ENCODE results near the gene TLE1. TPM values are rescaled to one million over a fixed set of nuclear protein-coding genes. Genes with fewer than 3 reads are reported as not detected.
A peak's percentile ranks its signal among the peaks of the same experiment; 100 is the strongest.

The TLE1 gene
- total RNA-seq, 1 donor from 2014 or later = 42.5 TPM

- peaks cover 12% of the 10 kb centered on the region for H3K4me1 Mint-ChIP-seq
Observed at GRCh38 chr9:81536242-81537025, 152.9 kb downstream of the TLE1 start.

GRCh38 chr9:81535542-81536241 is 153.7 kb downstream of the TLE1 start:
- H3K4me3 Mint-ChIP-seq = no peak overlapping the region
- TF ChIP-seq CTCF (conservative IDR thresholded peaks at IDR 0.05) = no peak
- DNase-seq (ENCODE audit: low read depth, low spot score) = no peak
- no peak overlapping the region for H3K27ac Mint-ChIP-seq (ENCODE audit: unreplicated experiment)
- H3K4me1 Mint-ChIP-seq = peaks cover 12% of the 10 kb centered on the region
- H3K27me3 Mint-ChIP-seq (ENCODE audit: low read depth) = peaks cover 40% of the 10 kb centered on the region
- no peaks in the 10 kb centered on the region for H3K9me3 Mint-ChIP-seq
- no peaks in the 10 kb centered on the region for H3K36me3 Mint-ChIP-seq (ENCODE audit: low read depth)

More at GRCh38 chr9:81536242-81537025, 152.9 kb downstream of the TLE1 start:
- H3K27me3 Mint-ChIP-seq (ENCODE audit: low read depth) = peaks cover 32% of the 10 kb centered on the region
- no peak for DNase-seq (ENCODE audit: low read depth, low spot score)
- no peaks in the 10 kb centered on the region for H3K36me3 Mint-ChIP-seq (ENCODE audit: low read depth)
- no peak overlapping the region for H3K27ac Mint-ChIP-seq (ENCODE audit: unreplicated experiment)
- no peak for TF ChIP-seq CTCF (conservative IDR thresholded peaks at IDR 0.05)
- no peak overlapping the region for H3K4me3 Mint-ChIP-seq
- no peaks in the 10 kb centered on the region for H3K9me3 Mint-ChIP-seq

GRCh38 chr9:81534138-81534875 is 155.0 kb downstream of the TLE1 start:
- Mint-ChIP-seq H3K4me1 (peaks cover 15% of the 10 kb centered on the region), H3K9me3 (no peaks in the 10 kb centered on the region), H3K36me3 (ENCODE audit: low read depth) (no peaks in the 10 kb centered on the region), H3K4me3 (no peak overlapping the region), H3K27me3 (ENCODE audit: low read depth) (peaks cover 43% of the 10 kb centered on the region), H3K27ac (ENCODE audit: unreplicated experiment) (peak overlapping the region; percentile 39)
- no peak for TF ChIP-seq CTCF (conservative IDR thresholded peaks at IDR 0.05)
- DNase-seq (ENCODE audit: low read depth, low spot score) = no peak

Other genes starting within 250 kb of the TLE1 start
- gene SPATA31D4, start 238.9 kb upstream of the TLE1 start, total RNA-seq = not detected in 2 replicates

Measured in neural crest cell (in vitro differentiated cells).